GM12878 (cell line): Measurements from ENCODE around the gene IQGAP2. TPM values are rescaled to one million over a fixed set of nuclear protein-coding genes. Genes with fewer than 3 reads are reported as not detected.

ENCODE experiments used
- ATAC-seq: fragments of 200-7000 bp; cut with Tn5 transposase; 3 replicates; pipeline ENCODE4 v1.9.1; 2020; ENCODE audit warnings: mild to moderate bottlenecking, moderate library complexity
- BruUV-seq: library from RNA; stranded (reverse); fragments of 400-500 nt; replicated peaks from 2 replicates; lab custom pipeline; 2021; lab: Mats Ljungman, UMichigan
- CTCF ChIA-PET: fragments of 300-600 bp; sonication (Branson Sonifier 250); formaldehyde crosslinking; extraction: SDS; loops from one replicate; lab custom pipeline; 2021; ENCODE audit warnings: inconsistent platforms; lab: Yijun Ruan, JAX
- POLR2A ChIA-PET: fragments of 350-600 bp; formaldehyde crosslinking; extraction: SDS; loops from one replicate; lab custom pipeline; 2021; ENCODE audit warnings: inconsistent platforms; lab: Charles Lee
- RAD21 ChIA-PET: fragments of 300-600 bp; sonication (Branson Sonifier 250); formaldehyde crosslinking; loops from one replicate; lab custom pipeline; 2023; ENCODE audit warnings: antibody characterized with exemption; ENCODE audit not compliant: unreplicated experiment; lab: Charles Lee
- SMC1A ChIA-PET: fragments of 300-600 bp; sonication (Branson Sonifier 250); formaldehyde crosslinking; loops from one replicate; lab custom pipeline; 2023; ENCODE audit not compliant: unreplicated experiment, uncharacterized antibody; lab: Charles Lee
- DNase-seq: peaks from one replicate; pipeline ENCODE4 v3.0.0-alpha.2; 2011; ENCODE audit warnings: low read depth, low spot score
- FAIRE-seq: peaks from 3 replicates; lab custom pipeline; 2011; peaks lifted over from hg19 to GRCh38; lab: Jason Lieb, UNC
- H2AFZ ChIP-seq: 2 replicates; pipeline ENCODE4 v1.6.0; 2011; ENCODE audit warnings: low read depth, low read length, control low read depth; ENCODE audit not compliant: control insufficient read depth
- H3K27ac ChIP-seq: 2 replicates; pipeline ENCODE4 v1.5.1; 2011; ENCODE audit warnings: control low read depth; ENCODE audit not compliant: control insufficient read depth, insufficient read depth
- H3K27me3 ChIP-seq, 2 experiments: replicated peaks in 1 of 2; 2 replicates each; pipeline versions ENCODE4 v1.6.0 to v1.6.1; 2011; ENCODE audit warnings: low read length in 1 of 2; ENCODE audit not compliant: control insufficient read depth in 2 of 2, insufficient read depth in 2 of 2
- H3K36me3 ChIP-seq, 2 experiments: 2 replicates each; pipeline ENCODE4 v1.5.1; 2011; ENCODE audit warnings: low read length in 1 of 2; ENCODE audit not compliant: control insufficient read depth in 2 of 2, insufficient read depth in 2 of 2
- H3K4me1 ChIP-seq: 2 replicates; pipeline ENCODE4 v1.6.1; 2011; ENCODE audit warnings: mild to moderate bottlenecking, low read length, moderate library complexity, mixed read lengths; ENCODE audit not compliant: control insufficient read depth, insufficient read depth
- H3K4me2 ChIP-seq: 2 replicates; pipeline ENCODE4 v1.6.0; 2011; ENCODE audit warnings: control low read depth; ENCODE audit not compliant: control insufficient read depth, insufficient read depth
- H3K4me3 ChIP-seq: fragments of 200-600 bp; sonication (generic); 2 replicates; pipeline ENCODE4 v1.5.1; 2016
- H3K79me2 ChIP-seq: 2 replicates; pipeline ENCODE4 v1.6.0; 2011; ENCODE audit warnings: low read length; ENCODE audit not compliant: control insufficient read depth, insufficient read depth
- H3K9ac ChIP-seq: 2 replicates; pipeline ENCODE4 v1.8.0; 2011; ENCODE audit warnings: low read length, control low read depth, mixed read lengths; ENCODE audit not compliant: control insufficient read depth, insufficient read depth
- H3K9me3 ChIP-seq: replicated peaks from 3 replicates; pipeline ENCODE4 v1.5.1; 2011; ENCODE audit warnings: mild to moderate bottlenecking, low read length; ENCODE audit not compliant: control insufficient read depth, insufficient read depth
- H4K20me1 ChIP-seq: 2 replicates; pipeline ENCODE4 v1.6.0; 2011; ENCODE audit not compliant: control insufficient read depth, insufficient read depth
- NRF1 ChIP-seq: conservative IDR thresholded peaks from 2 replicates; pipeline ENCODE4 v1.6.1; 2011; ENCODE audit warnings: mild to moderate bottlenecking, low read depth, low read length, improper control_type of control experiment
- PRDM15 ChIP-seq: fragments of 450-650 bp; formaldehyde crosslinking; IDR thresholded peaks from 2 replicates; pipeline ENCODE4 v1.4.0; 2020; ENCODE audit warnings: mild to moderate bottlenecking, moderate library complexity
- RAD51 ChIP-seq: fragments of 450-650 bp; IDR thresholded peaks from 2 replicates; pipeline ENCODE4 v1.6.1; 2016; ENCODE audit warnings: moderate library complexity, mild to moderate bottlenecking, inconsistent platforms
- SMARCA5 ChIP-seq: fragments of 450-650 bp; IDR thresholded peaks from 2 replicates; pipeline ENCODE4 v1.6.1; 2017; ENCODE audit warnings: mild to moderate bottlenecking
- SMC3 ChIP-seq: IDR thresholded peaks from 2 replicates; pipeline ENCODE4 v1.6.1; 2011; ENCODE audit warnings: low read length, improper control_type of control experiment, borderline replicate concordance
- TBL1XR1 ChIP-seq: IDR thresholded peaks from 2 replicates; pipeline ENCODE4 v1.6.1; 2012; ENCODE audit warnings: low read depth, low read length, improper control_type of control experiment
- WGBS: methylation state at CpG from one replicate; pipeline ENCODE4 v1.1.6; 2016; ENCODE audit warnings: low lambda C conversion rate; ENCODE audit not compliant: insufficient replicate concordance, insufficient coverage; ENCODE audit errors: missing lambda C conversion rate; 5-methylcytosine and 5-hydroxymethylcytosine counted together
- in situ Hi-C: fragments of 300-500 bp; cut with MboI; formaldehyde crosslinking; loops from 9 replicates; pipeline ENCODE4 v1.14.3; 2018; ENCODE audit warnings: mixed read lengths
- intact Hi-C: fragments of 100-400 bp; cut with micrococcal nuclease; formaldehyde crosslinking; loops from one replicate; pipeline ENCODE4 v1.14.2; 2022; ENCODE audit not compliant: unreplicated experiment
- polyA plus RNA-seq, 11 experiments: library from polyadenylated mRNA; depleted of rRNA in 4 of 11; unstranded in 6 of 11; stranded (reverse) in 5 of 11; fragments of >200 nt; fragmentation: Nextera tagmentation in 4 of 11; fragmentation: Illumina TruSeq in 1 of 11; extraction: Ambion mirVana in 4 of 11; extraction: Trizol in 1 of 11; gene quantifications; 1 replicate in 1 of 11; 2 replicates in 10 of 11; pipeline versions ENCODE4 v1.2.1 to v1.2.3, GENCODE V29; 2011 to 2016; ENCODE audit warnings: inconsistent platforms in 2 of 11, missing spikeins in 2 of 11, low read depth in 1 of 11
- total RNA-seq, 4 experiments: library from RNA; depleted of rRNA in 3 of 4; stranded (reverse); fragments of >200 nt in 3 of 4; fragmentation: Illumina TruSeq in 1 of 4; extraction: Trizol in 1 of 4; gene quantifications; 2 replicates each; pipeline versions ENCODE4 v1.2.1 to v1.2.3, GENCODE V29; 2013 to 2021
- TF ChIP-seq, protein P1 (sequence below): IDR thresholded peaks from 2 replicates; pipeline ENCODE4 v1.6.1; 2012; ENCODE audit warnings: improper control_type of control experiment, low read depth, low read length; ENCODE audit not compliant: insufficient replicate concordance
- TF ChIP-seq, protein P2 (sequence below): IDR thresholded peaks from 2 replicates; pipeline ENCODE4 v1.6.1; 2011; ENCODE audit warnings: low read depth, low read length, improper control_type of control experiment, borderline replicate concordance

Gene IQGAP2
- total and polyA plus RNA-seq, 10 of the 15 experiments (the other 5 are each of a cell fraction or from before 2014, with no cell fraction given): 14.5 to 41.4 (median 21.8) TPM

DNA sequence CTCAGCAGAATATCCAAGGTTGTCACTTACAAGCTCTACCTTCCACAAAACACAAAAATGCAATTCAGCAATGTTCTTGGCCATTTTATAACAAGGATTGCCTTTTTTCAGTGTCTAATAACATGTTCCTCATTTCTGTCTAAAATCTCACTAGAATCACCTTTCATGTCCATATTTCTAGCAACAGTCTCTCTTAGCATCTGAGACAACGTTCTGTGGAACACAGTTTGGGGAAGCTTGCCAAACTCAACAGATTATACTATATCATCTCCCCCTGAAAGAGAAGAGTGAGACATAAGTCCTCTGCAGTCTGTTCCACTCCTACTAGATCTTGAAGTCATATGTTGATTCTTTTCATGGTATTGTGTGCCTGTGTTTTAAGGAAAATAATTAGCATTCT lies 149.5 kb downstream of the IQGAP2 start:
- TF ChIP-seq TBL1XR1: no peak
- no peak for TF ChIP-seq SMC3
- in situ Hi-C loops: no loop called here
- 5% methylated on average over 1 of the region's 1 CpG for WGBS
- intact Hi-C loops: no loop called here
- SMC1A ChIA-PET: no interaction called here
- POLR2A ChIA-PET: no interaction called here
- no peak overlapping the region for H3K9ac ChIP-seq
- no peak overlapping the region for H3K4me2 ChIP-seq
- no peak overlapping the region for H3K4me3 ChIP-seq
- H3K27ac ChIP-seq: no peak overlapping the region
- RAD21 ChIA-PET: no interaction called here
- no peaks in the 10 kb centered on the region for H3K36me3 ChIP-seq
- no peak overlapping the region for H2AFZ ChIP-seq
- no peaks in the 10 kb centered on the region for H4K20me1 ChIP-seq
- no peaks in the 10 kb centered on the region for H3K79me2 ChIP-seq
- BruUV-seq: no TSS peak
- CTCF ChIA-PET: interaction anchor here (1.2 kb wide), 1 partner anchor 19 kb away, joined by 6 read pairs; no protein-coding TSS in a partner anchor
- FAIRE-seq (no peak), DNase-seq (no peak), ATAC-seq (no peak)
- H3K27me3 ChIP-seq: no peaks in the 10 kb centered on the region
- no peaks in the 10 kb centered on the region for H3K9me3 ChIP-seq
- H3K4me1 ChIP-seq: peaks cover 30% of the 10 kb centered on the region

- intact Hi-C loops (no loop called here), in situ Hi-C loops (no loop called here)
- FAIRE-seq: no peak
- RAD21 ChIA-PET: no interaction called here
- Histone ChIP-seq H2AFZ (no peak overlapping the region), H3K36me3 (no peaks in the 10 kb centered on the region), H3K4me2 (no peak overlapping the region), H3K9ac (no peak overlapping the region), H4K20me1 (no peaks in the 10 kb centered on the region), H3K4me1 (peaks cover 23% of the 10 kb centered on the region), H3K27me3 (no peaks in the 10 kb centered on the region), H3K79me2 (no peaks in the 10 kb centered on the region), H3K4me3 (no peak overlapping the region), H3K9me3 (no peaks in the 10 kb centered on the region), H3K27ac (no peak overlapping the region)
- BruUV-seq: no TSS peak
- 86% methylated on average over 2 of the region's 2 CpGs for WGBS
- POLR2A ChIA-PET: no interaction called here
- no peak for ATAC-seq
- CTCF ChIA-PET: no interaction called here
- SMC1A ChIA-PET: interaction anchor here (0.8 kb wide), 1 partner anchor 10 kb away, joined by 3 read pairs; no protein-coding TSS in a partner anchor
- no peak for DNase-seq
- TF ChIP-seq, protein P1, sequence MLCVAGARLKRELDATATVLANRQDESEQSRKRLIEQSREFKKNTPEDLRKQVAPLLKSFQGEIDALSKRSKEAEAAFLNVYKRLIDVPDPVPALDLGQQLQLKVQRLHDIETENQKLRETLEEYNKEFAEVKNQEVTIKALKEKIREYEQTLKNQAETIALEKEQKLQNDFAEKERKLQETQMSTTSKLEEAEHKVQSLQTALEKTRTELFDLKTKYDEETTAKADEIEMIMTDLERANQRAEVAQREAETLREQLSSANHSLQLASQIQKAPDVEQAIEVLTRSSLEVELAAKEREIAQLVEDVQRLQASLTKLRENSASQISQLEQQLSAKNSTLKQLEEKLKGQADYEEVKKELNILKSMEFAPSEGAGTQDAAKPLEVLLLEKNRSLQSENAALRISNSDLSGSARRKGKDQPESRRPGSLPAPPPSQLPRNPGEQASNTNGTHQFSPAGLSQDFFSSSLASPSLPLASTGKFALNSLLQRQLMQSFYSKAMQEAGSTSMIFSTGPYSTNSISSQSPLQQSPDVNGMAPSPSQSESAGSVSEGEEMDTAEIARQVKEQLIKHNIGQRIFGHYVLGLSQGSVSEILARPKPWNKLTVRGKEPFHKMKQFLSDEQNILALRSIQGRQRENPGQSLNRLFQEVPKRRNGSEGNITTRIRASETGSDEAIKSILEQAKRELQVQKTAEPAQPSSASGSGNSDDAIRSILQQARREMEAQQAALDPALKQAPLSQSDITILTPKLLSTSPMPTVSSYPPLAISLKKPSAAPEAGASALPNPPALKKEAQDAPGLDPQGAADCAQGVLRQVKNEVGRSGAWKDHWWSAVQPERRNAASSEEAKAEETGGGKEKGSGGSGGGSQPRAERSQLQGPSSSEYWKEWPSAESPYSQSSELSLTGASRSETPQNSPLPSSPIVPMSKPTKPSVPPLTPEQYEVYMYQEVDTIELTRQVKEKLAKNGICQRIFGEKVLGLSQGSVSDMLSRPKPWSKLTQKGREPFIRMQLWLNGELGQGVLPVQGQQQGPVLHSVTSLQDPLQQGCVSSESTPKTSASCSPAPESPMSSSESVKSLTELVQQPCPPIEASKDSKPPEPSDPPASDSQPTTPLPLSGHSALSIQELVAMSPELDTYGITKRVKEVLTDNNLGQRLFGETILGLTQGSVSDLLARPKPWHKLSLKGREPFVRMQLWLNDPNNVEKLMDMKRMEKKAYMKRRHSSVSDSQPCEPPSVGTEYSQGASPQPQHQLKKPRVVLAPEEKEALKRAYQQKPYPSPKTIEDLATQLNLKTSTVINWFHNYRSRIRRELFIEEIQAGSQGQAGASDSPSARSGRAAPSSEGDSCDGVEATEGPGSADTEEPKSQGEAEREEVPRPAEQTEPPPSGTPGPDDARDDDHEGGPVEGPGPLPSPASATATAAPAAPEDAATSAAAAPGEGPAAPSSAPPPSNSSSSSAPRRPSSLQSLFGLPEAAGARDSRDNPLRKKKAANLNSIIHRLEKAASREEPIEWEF: no peak
- TF ChIP-seq RAD51 (no peak), PRDM15 (CRISPR knock-in tag) (no peak), SMARCA5 (no peak), NRF1 (no peak)
- TF ChIP-seq, protein P2, sequence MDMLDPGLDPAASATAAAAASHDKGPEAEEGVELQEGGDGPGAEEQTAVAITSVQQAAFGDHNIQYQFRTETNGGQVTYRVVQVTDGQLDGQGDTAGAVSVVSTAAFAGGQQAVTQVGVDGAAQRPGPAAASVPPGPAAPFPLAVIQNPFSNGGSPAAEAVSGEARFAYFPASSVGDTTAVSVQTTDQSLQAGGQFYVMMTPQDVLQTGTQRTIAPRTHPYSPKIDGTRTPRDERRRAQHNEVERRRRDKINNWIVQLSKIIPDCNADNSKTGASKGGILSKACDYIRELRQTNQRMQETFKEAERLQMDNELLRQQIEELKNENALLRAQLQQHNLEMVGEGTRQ: no peak
Observed at GRCh38 chr5:76553251-76553650, 150.2 kb downstream of the IQGAP2 start.
